GM12878 (cell line): ENCODE measurements around the gene C18orf54. TPM values are rescaled to one million over a fixed set of nuclear protein-coding genes. Genes with fewer than 3 reads are reported as not detected.

ENCODE experiments used
- ATAC-seq: fragments of 200-7000 bp; cut with Tn5 transposase; 3 replicates; pipeline ENCODE4 v1.9.1; 2020; ENCODE audit warnings: mild to moderate bottlenecking, moderate library complexity
- BruUV-seq: library from RNA; stranded (reverse); fragments of 400-500 nt; replicated peaks from 2 replicates; lab custom pipeline; 2021; lab: Mats Ljungman, UMichigan
- CTCF ChIA-PET: fragments of 300-600 bp; sonication (Branson Sonifier 250); formaldehyde crosslinking; extraction: SDS; loops from one replicate; lab custom pipeline; 2021; ENCODE audit warnings: inconsistent platforms; lab: Yijun Ruan, JAX
- POLR2A ChIA-PET: fragments of 350-600 bp; formaldehyde crosslinking; extraction: SDS; loops from one replicate; lab custom pipeline; 2021; ENCODE audit warnings: inconsistent platforms; lab: Charles Lee
- RAD21 ChIA-PET: fragments of 300-600 bp; sonication (Branson Sonifier 250); formaldehyde crosslinking; loops from one replicate; lab custom pipeline; 2023; ENCODE audit warnings: antibody characterized with exemption; ENCODE audit not compliant: unreplicated experiment; lab: Charles Lee
- SMC1A ChIA-PET: fragments of 300-600 bp; sonication (Branson Sonifier 250); formaldehyde crosslinking; loops from one replicate; lab custom pipeline; 2023; ENCODE audit not compliant: unreplicated experiment, uncharacterized antibody; lab: Charles Lee
- DNase-seq: peaks from one replicate; pipeline ENCODE4 v3.0.0-alpha.2; 2011; ENCODE audit warnings: low read depth, low spot score
- FAIRE-seq: peaks from 3 replicates; lab custom pipeline; 2011; peaks lifted over from hg19 to GRCh38; lab: Jason Lieb, UNC
- H2AFZ ChIP-seq: 2 replicates; pipeline ENCODE4 v1.6.0; 2011; ENCODE audit warnings: low read depth, low read length, control low read depth; ENCODE audit not compliant: control insufficient read depth
- H3K27ac ChIP-seq: 2 replicates; pipeline ENCODE4 v1.5.1; 2011; ENCODE audit warnings: control low read depth; ENCODE audit not compliant: control insufficient read depth, insufficient read depth
- H3K27me3 ChIP-seq, 2 experiments: replicated peaks in 1 of 2; 2 replicates each; pipeline versions ENCODE4 v1.6.0 to v1.6.1; 2011; ENCODE audit warnings: low read length in 1 of 2; ENCODE audit not compliant: control insufficient read depth in 2 of 2, insufficient read depth in 2 of 2
- H3K36me3 ChIP-seq, 2 experiments: 2 replicates each; pipeline ENCODE4 v1.5.1; 2011; ENCODE audit warnings: low read length in 1 of 2; ENCODE audit not compliant: control insufficient read depth in 2 of 2, insufficient read depth in 2 of 2
- H3K4me1 ChIP-seq: 2 replicates; pipeline ENCODE4 v1.6.1; 2011; ENCODE audit warnings: mild to moderate bottlenecking, low read length, moderate library complexity, mixed read lengths; ENCODE audit not compliant: control insufficient read depth, insufficient read depth
- H3K4me2 ChIP-seq: 2 replicates; pipeline ENCODE4 v1.6.0; 2011; ENCODE audit warnings: control low read depth; ENCODE audit not compliant: control insufficient read depth, insufficient read depth
- H3K4me3 ChIP-seq: fragments of 200-600 bp; sonication (generic); 2 replicates; pipeline ENCODE4 v1.5.1; 2016
- H3K79me2 ChIP-seq: 2 replicates; pipeline ENCODE4 v1.6.0; 2011; ENCODE audit warnings: low read length; ENCODE audit not compliant: control insufficient read depth, insufficient read depth
- H3K9ac ChIP-seq: 2 replicates; pipeline ENCODE4 v1.8.0; 2011; ENCODE audit warnings: low read length, control low read depth, mixed read lengths; ENCODE audit not compliant: control insufficient read depth, insufficient read depth
- H3K9me3 ChIP-seq: replicated peaks from 3 replicates; pipeline ENCODE4 v1.5.1; 2011; ENCODE audit warnings: mild to moderate bottlenecking, low read length; ENCODE audit not compliant: control insufficient read depth, insufficient read depth
- H4K20me1 ChIP-seq: 2 replicates; pipeline ENCODE4 v1.6.0; 2011; ENCODE audit not compliant: control insufficient read depth, insufficient read depth
- CREB1 ChIP-seq: IDR thresholded peaks from 2 replicates; pipeline ENCODE4 v1.6.1; 2012; ENCODE audit warnings: low read depth, mild to moderate bottlenecking, inconsistent platforms
- NFYA ChIP-seq: IDR thresholded peaks from 2 replicates; pipeline ENCODE4 v1.6.1; 2011; ENCODE audit warnings: low read depth, mild to moderate bottlenecking, low read length, improper control_type of control experiment, borderline replicate concordance
- RAD51 ChIP-seq: fragments of 450-650 bp; IDR thresholded peaks from 2 replicates; pipeline ENCODE4 v1.6.1; 2016; ENCODE audit warnings: moderate library complexity, mild to moderate bottlenecking, inconsistent platforms
- RCOR1 ChIP-seq: conservative IDR thresholded peaks from 2 replicates; pipeline ENCODE4 v1.6.1; 2012; ENCODE audit warnings: low read depth, low read length, improper control_type of control experiment
- SMAD5 ChIP-seq: IDR thresholded peaks from 2 replicates; pipeline ENCODE4 v1.6.1; 2016; ENCODE audit warnings: antibody characterized with exemption, low read depth
- STAT1 ChIP-seq: fragments of 450-650 bp; conservative IDR thresholded peaks from 2 replicates; pipeline ENCODE4 v1.6.1; 2014; ENCODE audit warnings: antibody characterized with exemption, mild to moderate bottlenecking
- TAF1 ChIP-seq: IDR thresholded peaks from 2 replicates; pipeline ENCODE4 v1.6.1; 2011; ENCODE audit warnings: mild to moderate bottlenecking, low read depth, low read length, borderline replicate concordance
- YY1 ChIP-seq: IDR thresholded peaks from 2 replicates; pipeline ENCODE4 v1.6.1; 2011; ENCODE audit warnings: low read depth, mild to moderate bottlenecking, low read length
- WGBS: methylation state at CpG from one replicate; pipeline ENCODE4 v1.1.6; 2016; ENCODE audit warnings: low lambda C conversion rate; ENCODE audit not compliant: insufficient replicate concordance, insufficient coverage; ENCODE audit errors: missing lambda C conversion rate; 5-methylcytosine and 5-hydroxymethylcytosine counted together
- in situ Hi-C: fragments of 300-500 bp; cut with MboI; formaldehyde crosslinking; loops from 9 replicates; pipeline ENCODE4 v1.14.3; 2018; ENCODE audit warnings: mixed read lengths
- intact Hi-C: fragments of 100-400 bp; cut with micrococcal nuclease; formaldehyde crosslinking; loops from one replicate; pipeline ENCODE4 v1.14.2; 2022; ENCODE audit not compliant: unreplicated experiment
- polyA plus RNA-seq, 11 experiments: library from polyadenylated mRNA; depleted of rRNA in 4 of 11; unstranded in 6 of 11; stranded (reverse) in 5 of 11; fragments of >200 nt; fragmentation: Nextera tagmentation in 4 of 11; fragmentation: Illumina TruSeq in 1 of 11; extraction: Ambion mirVana in 4 of 11; extraction: Trizol in 1 of 11; gene quantifications; 1 replicate in 1 of 11; 2 replicates in 10 of 11; pipeline versions ENCODE4 v1.2.1 to v1.2.3, GENCODE V29; 2011 to 2016; ENCODE audit warnings: inconsistent platforms in 2 of 11, missing spikeins in 2 of 11, low read depth in 1 of 11
- total RNA-seq, 4 experiments: library from RNA; depleted of rRNA in 3 of 4; stranded (reverse); fragments of >200 nt in 3 of 4; fragmentation: Illumina TruSeq in 1 of 4; extraction: Trizol in 1 of 4; gene quantifications; 2 replicates each; pipeline versions ENCODE4 v1.2.1 to v1.2.3, GENCODE V29; 2013 to 2021
- TF ChIP-seq, protein P1 (sequence below): fragments of 450-650 bp; IDR thresholded peaks from 2 replicates; pipeline ENCODE4 v1.6.1; 2017; ENCODE audit warnings: mild to moderate bottlenecking, moderate library complexity
- TF ChIP-seq, protein P2 (sequence below): fragments of 450-650 bp; IDR thresholded peaks from 2 replicates; pipeline ENCODE4 v1.6.1; 2017; ENCODE audit warnings: borderline replicate concordance

The C18orf54 gene
- total and polyA plus RNA-seq, 10 of the 15 experiments (the other 5 are each of a cell fraction or from before 2014, with no cell fraction given) = 1.2 to 7.6 (median 2.8) TPM

DNA sequence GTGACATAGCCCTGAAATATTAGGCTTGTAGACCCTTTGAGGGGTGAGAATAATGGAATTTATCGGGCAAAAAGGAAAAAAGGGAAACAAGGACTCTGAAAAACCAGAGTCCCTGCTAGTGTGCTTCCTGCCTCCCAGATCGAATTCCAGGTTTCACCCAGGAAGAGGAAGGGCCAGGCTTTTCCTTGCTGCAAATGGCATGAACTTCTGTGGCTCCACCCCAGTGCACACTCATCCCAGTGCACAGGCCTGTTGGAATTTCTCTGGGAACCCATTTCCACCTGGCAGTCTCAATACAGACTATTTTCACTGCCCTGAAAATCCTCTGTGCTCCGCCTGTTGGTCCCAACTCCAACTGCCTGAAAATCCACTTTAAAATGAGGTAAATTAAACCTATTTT is 29.9 kb downstream of the C18orf54 start:
- Histone ChIP-seq H3K4me1 (peaks cover 13% of the 10 kb centered on the region), H3K27ac (no peak overlapping the region), H2AFZ (no peak overlapping the region), H3K36me3 (no peaks in the 10 kb centered on the region), H3K4me3 (no peak overlapping the region), H3K9ac (no peak overlapping the region), H4K20me1 (no peaks in the 10 kb centered on the region), H3K79me2 (no peaks in the 10 kb centered on the region), H3K27me3 (no peaks in the 10 kb centered on the region), H3K9me3 (no peaks in the 10 kb centered on the region), H3K4me2 (no peak overlapping the region)
- POLR2A ChIA-PET = no interaction called here
- SMC1A ChIA-PET = interaction anchor here (0.8 to 0.9 kb wide), 2 partner anchors 115 to 117 kb away, joined by 3 read pairs; no protein-coding TSS in a partner anchor
- no peak for DNase-seq
- no TSS peak for BruUV-seq
- 91% methylated on average over 3 of the region's 3 CpGs for WGBS
- intact Hi-C loops (no loop called here), in situ Hi-C loops (no loop called here)
- RAD21 ChIA-PET = no interaction called here
- CTCF ChIA-PET = interaction anchor here (1.2 to 1.8 kb wide), 3 partner anchors 17 to 117 kb away, joined by 3 to 5 read pairs (median 4); no protein-coding TSS in a partner anchor
- TF ChIP-seq NFYA (no peak), TAF1 (no peak), CREB1 (no peak), STAT1 (no peak), RCOR1 (no peak), RAD51 (no peak), SMAD5 (no peak), YY1 (no peak)
- TF ChIP-seq, protein P1, sequence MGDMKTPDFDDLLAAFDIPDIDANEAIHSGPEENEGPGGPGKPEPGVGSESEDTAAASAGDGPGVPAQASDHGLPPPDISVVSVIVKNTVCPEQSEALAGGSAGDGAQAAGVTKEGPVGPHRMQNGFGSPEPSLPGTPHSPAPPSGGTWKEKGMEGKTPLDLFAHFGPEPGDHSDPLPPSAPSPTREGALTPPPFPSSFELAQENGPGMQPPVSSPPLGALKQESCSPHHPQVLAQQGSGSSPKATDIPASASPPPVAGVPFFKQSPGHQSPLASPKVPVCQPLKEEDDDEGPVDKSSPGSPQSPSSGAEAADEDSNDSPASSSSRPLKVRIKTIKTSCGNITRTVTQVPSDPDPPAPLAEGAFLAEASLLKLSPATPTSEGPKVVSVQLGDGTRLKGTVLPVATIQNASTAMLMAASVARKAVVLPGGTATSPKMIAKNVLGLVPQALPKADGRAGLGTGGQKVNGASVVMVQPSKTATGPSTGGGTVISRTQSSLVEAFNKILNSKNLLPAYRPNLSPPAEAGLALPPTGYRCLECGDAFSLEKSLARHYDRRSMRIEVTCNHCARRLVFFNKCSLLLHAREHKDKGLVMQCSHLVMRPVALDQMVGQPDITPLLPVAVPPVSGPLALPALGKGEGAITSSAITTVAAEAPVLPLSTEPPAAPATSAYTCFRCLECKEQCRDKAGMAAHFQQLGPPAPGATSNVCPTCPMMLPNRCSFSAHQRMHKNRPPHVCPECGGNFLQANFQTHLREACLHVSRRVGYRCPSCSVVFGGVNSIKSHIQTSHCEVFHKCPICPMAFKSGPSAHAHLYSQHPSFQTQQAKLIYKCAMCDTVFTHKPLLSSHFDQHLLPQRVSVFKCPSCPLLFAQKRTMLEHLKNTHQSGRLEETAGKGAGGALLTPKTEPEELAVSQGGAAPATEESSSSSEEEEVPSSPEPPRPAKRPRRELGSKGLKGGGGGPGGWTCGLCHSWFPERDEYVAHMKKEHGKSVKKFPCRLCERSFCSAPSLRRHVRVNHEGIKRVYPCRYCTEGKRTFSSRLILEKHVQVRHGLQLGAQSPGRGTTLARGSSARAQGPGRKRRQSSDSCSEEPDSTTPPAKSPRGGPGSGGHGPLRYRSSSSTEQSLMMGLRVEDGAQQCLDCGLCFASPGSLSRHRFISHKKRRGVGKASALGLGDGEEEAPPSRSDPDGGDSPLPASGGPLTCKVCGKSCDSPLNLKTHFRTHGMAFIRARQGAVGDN = no peak
- TF ChIP-seq, protein P2, sequence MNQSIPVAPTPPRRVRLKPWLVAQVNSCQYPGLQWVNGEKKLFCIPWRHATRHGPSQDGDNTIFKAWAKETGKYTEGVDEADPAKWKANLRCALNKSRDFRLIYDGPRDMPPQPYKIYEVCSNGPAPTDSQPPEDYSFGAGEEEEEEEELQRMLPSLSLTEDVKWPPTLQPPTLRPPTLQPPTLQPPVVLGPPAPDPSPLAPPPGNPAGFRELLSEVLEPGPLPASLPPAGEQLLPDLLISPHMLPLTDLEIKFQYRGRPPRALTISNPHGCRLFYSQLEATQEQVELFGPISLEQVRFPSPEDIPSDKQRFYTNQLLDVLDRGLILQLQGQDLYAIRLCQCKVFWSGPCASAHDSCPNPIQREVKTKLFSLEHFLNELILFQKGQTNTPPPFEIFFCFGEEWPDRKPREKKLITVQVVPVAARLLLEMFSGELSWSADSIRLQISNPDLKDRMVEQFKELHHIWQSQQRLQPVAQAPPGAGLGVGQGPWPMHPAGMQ = no peak
- no peak for ATAC-seq
- FAIRE-seq = no peak
